Right lobe of liver (tissue), 6 donors: ENCODE data around the gene ZNF341. TPM values are rescaled to one million over a fixed set of nuclear protein-coding genes. Genes with fewer than 3 reads are reported as not detected.

Experiments used
- ATAC-seq, 4 donors: fragments of 200-7000 bp; cut with Tn5 transposase; one replicate each; pipeline ENCODE4 v1.9.1; 2020; ENCODE audit warnings: mild to moderate bottlenecking in 4 of 4, moderate library complexity in 4 of 4
- DNase-seq, 3 donors: peaks; one replicate each; pipeline ENCODE4 v3.0.0-alpha.2; 2020
- H3K27ac ChIP-seq, 3 donors: fragments of 200-600 bp; one replicate each; pipeline ENCODE4 v1.8.0; 2022
- H3K27me3 ChIP-seq, 2 donors: fragments of 200-600 bp; one replicate each; pipeline ENCODE4 v1.8.0; 2022
- H3K36me3 ChIP-seq, 4 donors: fragments of 200-600 bp; sonication (generic) in 1 of 4; one replicate each; pipeline versions ENCODE4 v1.5.1 to v1.8.0; 2017 to 2022; ENCODE audit warnings: control low read depth in 1 of 4
- H3K4me1 ChIP-seq, 4 donors: fragments of 200-600 bp; sonication (generic) in 1 of 4; one replicate each; pipeline versions ENCODE4 v1.5.1 to v1.8.0; 2017 to 2022; ENCODE audit warnings: control low read depth in 1 of 4
- H3K4me3 ChIP-seq, 3 donors: fragments of 200-600 bp; one replicate each; pipeline ENCODE4 v1.8.0; 2022
- H3K9me3 ChIP-seq, 4 donors: fragments of 200-600 bp; sonication (generic) in 1 of 4; one replicate each; pipeline versions ENCODE4 v1.5.1 to v1.8.0; 2017 to 2022; ENCODE audit warnings: control low read depth in 1 of 4
- POLR2A ChIP-seq: fragments of 450-650 bp; IDR thresholded peaks from one replicate; pipeline ENCODE4 v1.6.1; 2017; ENCODE audit warnings: antibody characterized with exemption, mild to moderate bottlenecking
- WGBS: methylation state at CpG from one replicate; pipeline ENCODE4 v1.1.6; 2018; ENCODE audit warnings: low coverage, low lambda C conversion rate; ENCODE audit not compliant: insufficient coverage; ENCODE audit errors: missing lambda C conversion rate; 5-methylcytosine and 5-hydroxymethylcytosine counted together
- intact Hi-C, 2 donors: fragments of 100-400 bp; cut with DNase I; formaldehyde crosslinking; loops; one replicate each; pipeline versions ENCODE4 v1.11.2 to v1.14.1; 2022
- total RNA-seq, 6 experiments: library from RNA; depleted of rRNA in 2 of 6; stranded (reverse); fragments of >200 nt in 2 of 6; fragmentation: NEBNext Ultra II Directional in 3 of 6; extraction: Animal tissue kit (Norgen Biotek cat#: 25700) in 3 of 6; gene quantifications; one replicate each; pipeline versions ENCODE4 v1.1.0 to v1.2.4, GENCODE V29; 2016 to 2023
- TF ChIP-seq, protein P1 (sequence below), 4 donors: fragments of 200-600 bp in 3 of 4; fragments of 450-650 bp in 1 of 4; IDR thresholded peaks; one replicate each; pipeline versions ENCODE4 v1.5.1 to v1.8.0; 2016 to 2022; ENCODE audit warnings: antibody characterized with exemption in 4 of 4, mild to moderate bottlenecking in 2 of 4
- donor health status: DM: no; HTN: yes; CAD: no.
- donor health status: DM: no; HTN: no; CAD: no.
- donor health status: DM: no; HTN: no; CAD: no.
- donor health status: DM: no; HTN: yes; CAD: no.
- donor health status: DM: no; HTN: yes; CAD: no.

Gene ZNF341
- total RNA-seq, 6 experiments from 2014 or later: 0.99 to 2.0 (median 1.6) TPM

DNA sequence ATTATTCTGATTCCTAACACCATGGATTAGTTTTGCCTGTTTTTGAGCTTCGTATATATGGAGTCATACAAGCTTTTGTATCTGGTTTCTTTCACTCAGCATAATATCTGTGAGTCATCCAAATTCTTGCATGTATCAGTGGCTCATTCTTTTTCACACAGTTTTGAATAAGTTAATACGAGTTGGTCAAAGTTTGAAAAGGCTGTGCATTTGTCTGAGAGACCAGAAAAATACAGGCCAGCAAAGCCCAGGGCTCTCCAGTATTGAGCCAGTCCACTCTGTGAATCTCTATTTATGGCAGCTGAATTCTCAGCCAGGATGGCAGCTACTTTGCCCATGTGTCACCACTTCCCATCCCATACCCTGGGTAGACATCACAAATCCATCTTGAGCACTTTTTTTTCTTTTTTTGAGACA, 72.1 kb downstream of the ZNF341 start:
- DNase-seq (no peak), ATAC-seq (no peak)
- WGBS: 72% methylated on average over 2 of the region's 2 CpGs
- no peak overlapping the region for H3K27ac ChIP-seq
- no peaks in the 10 kb centered on the region for H3K36me3 ChIP-seq
- TF ChIP-seq POLR2A: no peak
- TF ChIP-seq, protein P1, sequence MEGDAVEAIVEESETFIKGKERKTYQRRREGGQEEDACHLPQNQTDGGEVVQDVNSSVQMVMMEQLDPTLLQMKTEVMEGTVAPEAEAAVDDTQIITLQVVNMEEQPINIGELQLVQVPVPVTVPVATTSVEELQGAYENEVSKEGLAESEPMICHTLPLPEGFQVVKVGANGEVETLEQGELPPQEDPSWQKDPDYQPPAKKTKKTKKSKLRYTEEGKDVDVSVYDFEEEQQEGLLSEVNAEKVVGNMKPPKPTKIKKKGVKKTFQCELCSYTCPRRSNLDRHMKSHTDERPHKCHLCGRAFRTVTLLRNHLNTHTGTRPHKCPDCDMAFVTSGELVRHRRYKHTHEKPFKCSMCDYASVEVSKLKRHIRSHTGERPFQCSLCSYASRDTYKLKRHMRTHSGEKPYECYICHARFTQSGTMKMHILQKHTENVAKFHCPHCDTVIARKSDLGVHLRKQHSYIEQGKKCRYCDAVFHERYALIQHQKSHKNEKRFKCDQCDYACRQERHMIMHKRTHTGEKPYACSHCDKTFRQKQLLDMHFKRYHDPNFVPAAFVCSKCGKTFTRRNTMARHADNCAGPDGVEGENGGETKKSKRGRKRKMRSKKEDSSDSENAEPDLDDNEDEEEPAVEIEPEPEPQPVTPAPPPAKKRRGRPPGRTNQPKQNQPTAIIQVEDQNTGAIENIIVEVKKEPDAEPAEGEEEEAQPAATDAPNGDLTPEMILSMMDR (IDR thresholded peaks at IDR 0.05): no peak
- no peaks in the 10 kb centered on the region for H3K9me3 ChIP-seq
- no peaks in the 10 kb centered on the region for H3K27me3 ChIP-seq
- no peaks in the 10 kb centered on the region for H3K4me1 ChIP-seq
- intact Hi-C loops: no loop called here
- H3K4me3 ChIP-seq: no peak overlapping the region

DNA sequence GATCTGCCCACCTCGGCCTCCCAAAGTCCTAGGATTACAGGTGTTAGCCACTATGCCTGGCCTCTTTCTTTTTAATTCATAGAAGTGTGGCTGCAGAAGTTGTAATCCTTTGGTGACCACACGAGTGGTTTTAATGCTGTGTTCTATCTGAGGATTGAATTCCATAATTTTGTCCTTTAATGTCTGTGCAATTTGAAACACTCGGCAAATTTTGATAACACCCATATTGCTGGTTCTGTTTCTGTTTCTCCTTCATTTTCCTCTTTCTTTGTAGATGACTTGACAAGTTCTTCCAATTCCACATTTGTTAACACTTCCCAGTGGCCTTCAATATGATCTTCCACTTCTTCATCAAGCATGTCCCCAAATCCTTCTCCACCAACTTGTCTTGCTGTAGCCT, 76.6 kb downstream of the ZNF341 start:
- intact Hi-C loops: no loop called here
- TF ChIP-seq POLR2A: no peak
- TF ChIP-seq, protein P1 (IDR thresholded peaks at IDR 0.05): no peak

DNA sequence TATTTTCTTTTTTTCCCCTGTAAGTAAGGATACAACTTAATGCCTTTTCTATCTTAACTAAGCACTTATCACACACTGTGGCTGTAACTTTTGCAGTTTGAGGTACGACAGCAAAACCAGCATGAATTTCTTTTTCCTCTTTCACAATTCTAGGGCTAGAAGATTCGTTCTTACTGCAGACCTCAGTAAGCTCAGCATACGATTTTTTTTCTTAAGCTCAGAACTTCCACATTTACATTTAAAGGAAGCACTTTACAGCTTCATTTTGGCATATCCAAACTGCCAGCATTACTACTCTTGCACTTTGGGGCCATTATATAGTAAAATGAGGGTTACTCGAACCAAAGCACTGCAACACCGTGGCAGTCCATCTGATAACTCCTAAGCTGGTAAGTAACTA, 78.5 kb downstream of the ZNF341 start:
- Histone ChIP-seq H3K27ac (no peak overlapping the region), H3K4me1 (peaks cover 0 to 31% (median 10%) of the 10 kb centered on the region in 4 donors), H3K4me3 (no peak overlapping the region), H3K9me3 (no peaks in the 10 kb centered on the region), H3K36me3 (no peaks in the 10 kb centered on the region), H3K27me3 (no peaks in the 10 kb centered on the region)
- WGBS: 33% methylated on average over 5 of the region's 5 CpGs
- no peak for TF ChIP-seq POLR2A
- TF ChIP-seq, protein P1 (IDR thresholded peaks at IDR 0.05): no peak
- no peak for ATAC-seq
- intact Hi-C loops: no loop called here
- DNase-seq: no peak

More for the DNA sequence above, 76.6 kb downstream of the ZNF341 start:
- Histone ChIP-seq H3K27me3 (no peaks in the 10 kb centered on the region), H3K36me3 (no peaks in the 10 kb centered on the region), H3K9me3 (no peaks in the 10 kb centered on the region), H3K4me1 (peaks cover 0 to 14% (median 1%) of the 10 kb centered on the region in 4 donors), H3K4me3 (no peak overlapping the region), H3K27ac (no peak overlapping the region)
- DNase-seq (no peak), ATAC-seq (no peak)
- WGBS: 97% methylated on average over 3 of the region's 3 CpGs

DNA sequence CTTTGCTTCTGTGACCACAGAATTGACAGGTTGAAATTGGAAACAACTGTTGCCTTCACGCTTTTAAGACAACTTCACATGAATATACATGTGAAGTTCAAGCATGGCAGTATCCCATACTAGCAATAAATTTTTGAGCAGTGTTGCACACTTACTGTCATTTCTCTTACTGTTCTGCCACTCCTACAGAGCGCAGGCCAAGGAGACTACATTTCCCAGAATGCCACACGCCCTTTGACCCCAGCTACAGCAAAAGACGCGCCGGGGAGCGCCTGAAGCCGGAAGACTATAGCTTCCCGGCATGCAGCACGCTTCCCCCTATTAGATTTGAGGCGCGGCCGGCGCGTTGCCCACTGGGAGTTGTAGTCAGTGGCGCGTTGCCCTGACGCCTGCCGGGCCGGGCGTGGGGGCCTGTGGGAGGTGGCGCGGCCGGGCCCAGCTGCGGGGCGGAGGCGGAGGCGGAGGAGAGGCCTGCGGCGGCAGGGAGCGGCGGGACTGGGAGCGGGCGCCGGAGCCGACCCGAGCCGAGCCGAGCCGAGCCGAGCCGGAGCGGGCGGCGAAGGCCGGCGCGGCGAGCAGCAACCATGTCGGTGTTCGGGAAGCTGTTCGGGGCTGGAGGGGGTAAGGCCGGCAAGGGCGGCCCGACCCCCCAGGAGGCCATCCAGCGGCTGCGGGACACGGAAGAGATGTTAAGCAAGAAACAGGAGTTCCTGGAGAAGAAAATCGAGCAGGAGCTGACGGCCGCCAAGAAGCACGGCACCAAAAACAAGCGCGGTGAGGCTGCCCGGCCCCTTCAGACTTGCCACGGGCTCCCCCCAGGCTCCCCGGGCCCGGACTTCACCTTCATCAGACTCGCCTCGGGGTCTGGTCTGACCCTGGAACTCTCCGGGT, 79.3 kb downstream of the ZNF341 start, which contains the start of gene CHMP4B:
CHMP4B (plus strand) TSS at position 464 of the 891 bp plus-strand sequence; CDS start at position 585, 121 bp downstream.
- no peaks in the 10 kb centered on the region for H3K36me3 ChIP-seq
- peak; percentile 99 for DNase-seq
- intact Hi-C loops: no loop called here

More for the DNA sequence above, 79.3 kb downstream of the ZNF341 start, which contains the start of gene CHMP4B:
- H3K4me3 ChIP-seq: peak within 1 kb of the TSS; percentile 85 to 97 (median 88)
- no peaks in the 10 kb centered on the region for H3K9me3 ChIP-seq
- under 1% methylated on average over 21 of the region's 71 CpGs for WGBS
- peaks cover 0 to 31% (median 10%) of the 10 kb centered on the region in 4 donors for H3K4me1 ChIP-seq
- H3K27me3 ChIP-seq: no peaks in the 10 kb centered on the region
- TF ChIP-seq POLR2A: peak; percentile 95
- TF ChIP-seq, protein P1 (IDR thresholded peaks at IDR 0.05): no peak
- H3K27ac ChIP-seq: peak within 1 kb of the TSS; percentile 82 to 98 (median 92)
- peak; percentile 94 to 97 (median 97) for ATAC-seq
